HEK293 (cell line): Measurements from ENCODE around the gene SYNDIG1.

Experiments used
- CTCF ChIA-PET: fragments of 350-600 bp; formaldehyde crosslinking; extraction: SDS; loops from one replicate; lab custom pipeline; 2021; ENCODE audit warnings: antibody characterized with exemption; lab: Yijun Ruan, JAX
- POLR2A ChIA-PET: fragments of 300-600 bp; formaldehyde crosslinking; extraction: SDS; loops from one replicate; lab custom pipeline; 2020; ENCODE audit warnings: antibody characterized with exemption, inconsistent platforms; lab: Yijun Ruan, JAX
- H3K27ac ChIP-seq: fragments of 200-500 bp; sonication (Bioruptor generic); 2 replicates; pipeline ENCODE4 v1.5.1; 2014; ENCODE audit warnings: low read depth, low read length, control low read depth, inconsistent platforms; ENCODE audit errors: extremely low read depth
- H3K36me3 ChIP-seq, 2 experiments: fragments of 200-500 bp in 1 of 2; sonication (Bioruptor generic) in 1 of 2; 1 replicate in 1 of 2; 2 replicates in 1 of 2; pipeline ENCODE4 v1.5.1; 2014 to 2017; ENCODE audit warnings: inconsistent platforms in 2 of 2, low read length in 2 of 2; ENCODE audit not compliant: control insufficient read depth in 2 of 2, insufficient read depth in 1 of 2
- H3K4me1 ChIP-seq: fragments of 200-500 bp; sonication (Bioruptor generic); 2 replicates; pipeline ENCODE4 v1.5.1; 2014; ENCODE audit warnings: mild to moderate bottlenecking, low read length, inconsistent platforms; ENCODE audit not compliant: control insufficient read depth, insufficient read depth
- H3K4me3 ChIP-seq: 2 replicates; pipeline ENCODE4 v1.5.1; 2011; ENCODE audit warnings: low read depth, mild to moderate bottlenecking, control low read depth, low read length, moderate library complexity
- H3K9me3 ChIP-seq: fragments of 200-500 bp; sonication (Bioruptor generic); 2 replicates; pipeline ENCODE4 v1.5.1; 2014; ENCODE audit warnings: low read depth, low read length, inconsistent platforms; ENCODE audit not compliant: control insufficient read depth, insufficient read depth
- BCL11A ChIP-seq: fragments of 450-650 bp; formaldehyde crosslinking; IDR thresholded peaks from 2 replicates; pipeline ENCODE4 v1.5.1; 2016; ENCODE audit warnings: low read depth, missing biosample characterization, missing genetic modification characterization
- GFI1B ChIP-seq: fragments of 450-650 bp; formaldehyde crosslinking; IDR thresholded peaks from 2 replicates; pipeline ENCODE4 v1.5.1; 2016; ENCODE audit warnings: missing biosample characterization, missing genetic modification characterization
- KLF7 ChIP-seq: fragments of 450-650 bp; formaldehyde crosslinking; IDR thresholded peaks from 2 replicates; pipeline ENCODE4 v1.5.1; 2016; ENCODE audit warnings: missing biosample characterization, missing genetic modification characterization, borderline replicate concordance
- KLF9 ChIP-seq: fragments of 450-650 bp; formaldehyde crosslinking; IDR thresholded peaks from 2 replicates; pipeline ENCODE4 v1.5.1; 2016; ENCODE audit warnings: missing biosample characterization, missing genetic modification characterization, low read depth
- SCRT1 ChIP-seq: fragments of 450-650 bp; formaldehyde crosslinking; IDR thresholded peaks from 2 replicates; pipeline ENCODE4 v1.5.1; 2016; ENCODE audit warnings: missing biosample characterization, missing genetic modification characterization, borderline replicate concordance
- SCRT2 ChIP-seq: fragments of 450-650 bp; formaldehyde crosslinking; IDR thresholded peaks from 2 replicates; pipeline ENCODE4 v1.5.1; 2016; ENCODE audit warnings: missing biosample characterization, missing genetic modification characterization
- SP7 ChIP-seq: fragments of 450-650 bp; formaldehyde crosslinking; IDR thresholded peaks from 2 replicates; pipeline ENCODE4 v1.5.1; 2016; ENCODE audit warnings: missing biosample characterization, missing genetic modification characterization
- ZIC2 ChIP-seq: fragments of 450-650 bp; formaldehyde crosslinking; IDR thresholded peaks from 2 replicates; pipeline ENCODE4 v1.5.1; 2016; ENCODE audit warnings: missing biosample characterization, missing genetic modification characterization
- ZNF140 ChIP-seq: fragments of 450-650 bp; formaldehyde crosslinking; IDR thresholded peaks from 2 replicates; pipeline ENCODE4 v1.5.1; 2016; ENCODE audit warnings: missing biosample characterization, missing genetic modification characterization
- ZNF335 ChIP-seq: fragments of 450-650 bp; formaldehyde crosslinking; conservative IDR thresholded peaks from 2 replicates; pipeline ENCODE4 v1.5.1; 2016; ENCODE audit warnings: missing biosample characterization, missing genetic modification characterization
- ZNF423 ChIP-seq: fragments of 450-650 bp; formaldehyde crosslinking; IDR thresholded peaks from 2 replicates; pipeline ENCODE4 v1.5.1; 2016; ENCODE audit warnings: missing biosample characterization, missing genetic modification characterization
- ZNF670 ChIP-seq: fragments of 450-650 bp; formaldehyde crosslinking; IDR thresholded peaks from 2 replicates; pipeline ENCODE4 v1.5.1; 2016; ENCODE audit warnings: missing biosample characterization, missing genetic modification characterization, low read depth
- ZNF747 ChIP-seq: fragments of 450-650 bp; formaldehyde crosslinking; IDR thresholded peaks from 2 replicates; pipeline ENCODE4 v1.5.1; 2016; ENCODE audit warnings: missing biosample characterization, missing genetic modification characterization
- ZNF768 ChIP-seq: fragments of 450-650 bp; formaldehyde crosslinking; IDR thresholded peaks from 2 replicates; pipeline ENCODE4 v1.5.1; 2018; ENCODE audit warnings: missing biosample characterization, mild to moderate bottlenecking, missing genetic modification characterization
- ZNF792 ChIP-seq: fragments of 450-650 bp; formaldehyde crosslinking; IDR thresholded peaks from 2 replicates; pipeline ENCODE4 v1.5.1; 2016; ENCODE audit warnings: missing biosample characterization, missing genetic modification characterization
- ZXDB ChIP-seq: fragments of 450-650 bp; formaldehyde crosslinking; IDR thresholded peaks from 2 replicates; pipeline ENCODE4 v1.5.1; 2016; ENCODE audit warnings: missing biosample characterization, missing genetic modification characterization
- TF ChIP-seq, protein P1 (sequence below): fragments of 450-650 bp; formaldehyde crosslinking; IDR thresholded peaks from 2 replicates; pipeline ENCODE4 v1.5.1; 2016; ENCODE audit warnings: missing biosample characterization, missing genetic modification characterization
- TF ChIP-seq, protein P2 (sequence below): IDR thresholded peaks from 2 replicates; pipeline ENCODE4 v1.6.1; 2011; ENCODE audit warnings: mild to moderate bottlenecking, low read depth, low read length, borderline replicate concordance
- TF ChIP-seq, protein P3 (sequence below): fragments of 450-650 bp; formaldehyde crosslinking; IDR thresholded peaks from 2 replicates; pipeline ENCODE4 v1.5.1; 2016; ENCODE audit warnings: missing biosample characterization, missing genetic modification characterization
- TF ChIP-seq, protein P4 (sequence below): fragments of 450-650 bp; formaldehyde crosslinking; IDR thresholded peaks from 2 replicates; pipeline ENCODE4 v1.5.1; 2016; ENCODE audit warnings: missing biosample characterization, missing genetic modification characterization
- TF ChIP-seq, protein P5 (sequence below): fragments of 450-650 bp; formaldehyde crosslinking; IDR thresholded peaks from 2 replicates; pipeline ENCODE4 v1.5.1; 2016; ENCODE audit warnings: missing biosample characterization, missing genetic modification characterization
- TF ChIP-seq, protein P6 (sequence below): fragments of 450-650 bp; formaldehyde crosslinking; IDR thresholded peaks from 2 replicates; pipeline ENCODE4 v1.5.1; 2016; ENCODE audit warnings: missing biosample characterization, missing genetic modification characterization

SYNDIG1 gene

DNA sequence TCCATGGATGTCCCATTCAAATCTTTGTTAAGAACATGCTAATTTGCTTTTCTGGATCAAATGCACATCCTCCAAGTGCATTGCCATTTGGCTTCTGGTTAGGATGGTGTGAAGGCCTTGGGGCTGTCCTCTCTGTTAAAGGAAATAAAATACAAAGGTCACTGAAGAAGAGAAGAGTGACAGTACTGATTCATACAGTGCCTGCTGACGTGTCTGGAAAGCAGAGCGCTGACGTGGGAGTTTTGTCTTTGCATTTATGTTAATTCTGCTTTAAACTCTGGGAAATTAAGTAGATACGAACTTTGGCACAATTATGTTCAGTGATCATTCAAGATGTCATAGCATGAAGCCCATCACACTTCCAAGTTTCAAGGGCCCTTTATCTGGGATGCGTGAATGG, 33.2 kb downstream of the SYNDIG1 start:
- Histone ChIP-seq H3K4me1 (peaks cover 4% of the 10 kb centered on the region; the same call in 1 of the 2 replicates), H3K36me3 (no peaks in the 10 kb centered on the region), H3K4me3 (no peak overlapping the region), H3K9me3 (no peaks in the 10 kb centered on the region), H3K27ac (no peak overlapping the region)
- TF ChIP-seq ZIC2 (tag by site-specific recombination) (no peak), ZNF335 (tag by site-specific recombination) (no peak), ZNF747 (tag by site-specific recombination) (no peak), SP7 (tag by site-specific recombination) (no peak), KLF9 (tag by site-specific recombination) (no peak), ZNF140 (no peak)
- TF ChIP-seq, protein P1, sequence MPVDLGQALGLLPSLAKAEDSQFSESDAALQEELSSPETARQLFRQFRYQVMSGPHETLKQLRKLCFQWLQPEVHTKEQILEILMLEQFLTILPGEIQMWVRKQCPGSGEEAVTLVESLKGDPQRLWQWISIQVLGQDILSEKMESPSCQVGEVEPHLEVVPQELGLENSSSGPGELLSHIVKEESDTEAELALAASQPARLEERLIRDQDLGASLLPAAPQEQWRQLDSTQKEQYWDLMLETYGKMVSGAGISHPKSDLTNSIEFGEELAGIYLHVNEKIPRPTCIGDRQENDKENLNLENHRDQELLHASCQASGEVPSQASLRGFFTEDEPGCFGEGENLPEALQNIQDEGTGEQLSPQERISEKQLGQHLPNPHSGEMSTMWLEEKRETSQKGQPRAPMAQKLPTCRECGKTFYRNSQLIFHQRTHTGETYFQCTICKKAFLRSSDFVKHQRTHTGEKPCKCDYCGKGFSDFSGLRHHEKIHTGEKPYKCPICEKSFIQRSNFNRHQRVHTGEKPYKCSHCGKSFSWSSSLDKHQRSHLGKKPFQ (tag by site-specific recombination) = no peak
- TF ChIP-seq, protein P2, sequence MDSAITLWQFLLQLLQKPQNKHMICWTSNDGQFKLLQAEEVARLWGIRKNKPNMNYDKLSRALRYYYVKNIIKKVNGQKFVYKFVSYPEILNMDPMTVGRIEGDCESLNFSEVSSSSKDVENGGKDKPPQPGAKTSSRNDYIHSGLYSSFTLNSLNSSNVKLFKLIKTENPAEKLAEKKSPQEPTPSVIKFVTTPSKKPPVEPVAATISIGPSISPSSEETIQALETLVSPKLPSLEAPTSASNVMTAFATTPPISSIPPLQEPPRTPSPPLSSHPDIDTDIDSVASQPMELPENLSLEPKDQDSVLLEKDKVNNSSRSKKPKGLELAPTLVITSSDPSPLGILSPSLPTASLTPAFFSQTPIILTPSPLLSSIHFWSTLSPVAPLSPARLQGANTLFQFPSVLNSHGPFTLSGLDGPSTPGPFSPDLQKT = no peak
- TF ChIP-seq, protein P3, sequence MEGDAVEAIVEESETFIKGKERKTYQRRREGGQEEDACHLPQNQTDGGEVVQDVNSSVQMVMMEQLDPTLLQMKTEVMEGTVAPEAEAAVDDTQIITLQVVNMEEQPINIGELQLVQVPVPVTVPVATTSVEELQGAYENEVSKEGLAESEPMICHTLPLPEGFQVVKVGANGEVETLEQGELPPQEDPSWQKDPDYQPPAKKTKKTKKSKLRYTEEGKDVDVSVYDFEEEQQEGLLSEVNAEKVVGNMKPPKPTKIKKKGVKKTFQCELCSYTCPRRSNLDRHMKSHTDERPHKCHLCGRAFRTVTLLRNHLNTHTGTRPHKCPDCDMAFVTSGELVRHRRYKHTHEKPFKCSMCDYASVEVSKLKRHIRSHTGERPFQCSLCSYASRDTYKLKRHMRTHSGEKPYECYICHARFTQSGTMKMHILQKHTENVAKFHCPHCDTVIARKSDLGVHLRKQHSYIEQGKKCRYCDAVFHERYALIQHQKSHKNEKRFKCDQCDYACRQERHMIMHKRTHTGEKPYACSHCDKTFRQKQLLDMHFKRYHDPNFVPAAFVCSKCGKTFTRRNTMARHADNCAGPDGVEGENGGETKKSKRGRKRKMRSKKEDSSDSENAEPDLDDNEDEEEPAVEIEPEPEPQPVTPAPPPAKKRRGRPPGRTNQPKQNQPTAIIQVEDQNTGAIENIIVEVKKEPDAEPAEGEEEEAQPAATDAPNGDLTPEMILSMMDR (tag by site-specific recombination) = no peak
- TF ChIP-seq, protein P4, sequence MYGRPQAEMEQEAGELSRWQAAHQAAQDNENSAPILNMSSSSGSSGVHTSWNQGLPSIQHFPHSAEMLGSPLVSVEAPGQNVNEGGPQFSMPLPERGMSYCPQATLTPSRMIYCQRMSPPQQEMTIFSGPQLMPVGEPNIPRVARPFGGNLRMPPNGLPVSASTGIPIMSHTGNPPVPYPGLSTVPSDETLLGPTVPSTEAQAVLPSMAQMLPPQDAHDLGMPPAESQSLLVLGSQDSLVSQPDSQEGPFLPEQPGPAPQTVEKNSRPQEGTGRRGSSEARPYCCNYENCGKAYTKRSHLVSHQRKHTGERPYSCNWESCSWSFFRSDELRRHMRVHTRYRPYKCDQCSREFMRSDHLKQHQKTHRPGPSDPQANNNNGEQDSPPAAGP (tag by site-specific recombination) = no peak
- ChIA-PET POLR2A (no interaction called here), CTCF (no interaction called here)

DNA sequence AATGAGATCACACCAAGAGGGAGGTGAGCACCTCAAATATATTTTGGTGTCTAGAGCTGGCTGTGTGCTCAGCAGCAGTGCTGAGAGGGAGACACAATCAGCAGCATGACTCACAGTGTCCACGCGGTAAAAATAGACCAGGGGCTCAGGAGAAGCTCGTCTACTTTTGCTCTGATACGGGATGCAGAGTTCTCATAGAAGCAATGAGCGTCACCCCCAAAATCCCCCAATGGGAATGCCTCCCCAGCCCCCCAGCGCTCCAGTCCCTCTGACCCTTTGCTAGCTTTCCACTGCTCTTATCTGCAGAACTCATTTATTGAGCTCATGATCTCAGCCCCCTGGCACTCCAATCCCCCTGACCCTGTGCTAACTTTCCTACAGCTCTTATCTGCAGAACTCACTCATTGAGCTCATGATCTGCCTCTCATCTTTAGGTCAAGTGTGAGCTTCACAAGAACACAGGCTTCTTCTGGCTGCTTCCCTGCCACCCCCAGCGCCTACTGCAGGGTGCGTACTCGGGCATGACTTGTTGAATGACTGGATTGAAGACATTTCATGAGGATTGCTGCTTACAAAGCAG, 34.0 kb downstream of the SYNDIG1 start:
- CTCF ChIA-PET = interaction anchor here (0.6 to 0.8 kb wide), 2 partner anchors 33 to 282 kb away, joined by 4 read pairs; no protein-coding TSS in a partner anchor
- Histone ChIP-seq H3K27ac (no peak overlapping the region), H3K4me1 (no peaks in the 10 kb centered on the region), H3K4me3 (no peak overlapping the region), H3K9me3 (no peaks in the 10 kb centered on the region), H3K36me3 (no peaks in the 10 kb centered on the region)
- TF ChIP-seq ZNF423 (tag by site-specific recombination) = no peak
- TF ChIP-seq KLF9 (tag by site-specific recombination) = no peak
- TF ChIP-seq ZNF768 (tag by site-specific recombination) = no peak
- 0 out of 2 replicates have a peak, but pooled peaks have one; percentile 33 for TF ChIP-seq SCRT1 (tag by site-specific recombination)
- TF ChIP-seq ZNF792 = no peak
- TF ChIP-seq ZXDB (tag by site-specific recombination) = no peak
- TF ChIP-seq BCL11A (tag by site-specific recombination) = no peak
- TF ChIP-seq SCRT2 (tag by site-specific recombination) = peak; percentile 52
- TF ChIP-seq GFI1B (tag by site-specific recombination) = no peak
- TF ChIP-seq, protein P5, sequence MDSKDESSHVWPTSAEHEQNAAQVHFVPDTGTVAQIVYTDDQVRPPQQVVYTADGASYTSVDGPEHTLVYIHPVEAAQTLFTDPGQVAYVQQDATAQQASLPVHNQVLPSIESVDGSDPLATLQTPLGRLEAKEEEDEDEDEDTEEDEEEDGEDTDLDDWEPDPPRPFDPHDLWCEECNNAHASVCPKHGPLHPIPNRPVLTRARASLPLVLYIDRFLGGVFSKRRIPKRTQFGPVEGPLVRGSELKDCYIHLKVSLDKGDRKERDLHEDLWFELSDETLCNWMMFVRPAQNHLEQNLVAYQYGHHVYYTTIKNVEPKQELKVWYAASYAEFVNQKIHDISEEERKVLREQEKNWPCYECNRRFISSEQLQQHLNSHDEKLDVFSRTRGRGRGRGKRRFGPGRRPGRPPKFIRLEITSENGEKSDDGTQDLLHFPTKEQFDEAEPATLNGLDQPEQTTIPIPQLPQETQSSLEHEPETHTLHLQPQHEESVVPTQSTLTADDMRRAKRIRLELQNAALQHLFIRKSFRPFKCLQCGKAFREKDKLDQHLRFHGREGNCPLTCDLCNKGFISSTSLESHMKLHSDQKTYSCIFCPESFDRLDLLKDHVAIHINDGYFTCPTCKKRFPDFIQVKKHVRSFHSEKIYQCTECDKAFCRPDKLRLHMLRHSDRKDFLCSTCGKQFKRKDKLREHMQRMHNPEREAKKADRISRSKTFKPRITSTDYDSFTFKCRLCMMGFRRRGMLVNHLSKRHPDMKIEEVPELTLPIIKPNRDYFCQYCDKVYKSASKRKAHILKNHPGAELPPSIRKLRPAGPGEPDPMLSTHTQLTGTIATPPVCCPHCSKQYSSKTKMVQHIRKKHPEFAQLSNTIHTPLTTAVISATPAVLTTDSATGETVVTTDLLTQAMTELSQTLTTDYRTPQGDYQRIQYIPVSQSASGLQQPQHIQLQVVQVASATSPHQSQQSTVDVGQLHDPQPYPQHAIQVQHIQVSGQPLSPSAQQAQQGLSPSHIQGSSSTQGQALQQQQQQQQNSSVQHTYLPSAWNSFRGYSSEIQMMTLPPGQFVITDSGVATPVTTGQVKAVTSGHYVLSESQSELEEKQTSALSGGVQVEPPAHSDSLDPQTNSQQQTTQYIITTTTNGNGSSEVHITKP (tag by site-specific recombination) = no peak
- no peak for TF ChIP-seq ZNF670
- TF ChIP-seq, protein P6, sequence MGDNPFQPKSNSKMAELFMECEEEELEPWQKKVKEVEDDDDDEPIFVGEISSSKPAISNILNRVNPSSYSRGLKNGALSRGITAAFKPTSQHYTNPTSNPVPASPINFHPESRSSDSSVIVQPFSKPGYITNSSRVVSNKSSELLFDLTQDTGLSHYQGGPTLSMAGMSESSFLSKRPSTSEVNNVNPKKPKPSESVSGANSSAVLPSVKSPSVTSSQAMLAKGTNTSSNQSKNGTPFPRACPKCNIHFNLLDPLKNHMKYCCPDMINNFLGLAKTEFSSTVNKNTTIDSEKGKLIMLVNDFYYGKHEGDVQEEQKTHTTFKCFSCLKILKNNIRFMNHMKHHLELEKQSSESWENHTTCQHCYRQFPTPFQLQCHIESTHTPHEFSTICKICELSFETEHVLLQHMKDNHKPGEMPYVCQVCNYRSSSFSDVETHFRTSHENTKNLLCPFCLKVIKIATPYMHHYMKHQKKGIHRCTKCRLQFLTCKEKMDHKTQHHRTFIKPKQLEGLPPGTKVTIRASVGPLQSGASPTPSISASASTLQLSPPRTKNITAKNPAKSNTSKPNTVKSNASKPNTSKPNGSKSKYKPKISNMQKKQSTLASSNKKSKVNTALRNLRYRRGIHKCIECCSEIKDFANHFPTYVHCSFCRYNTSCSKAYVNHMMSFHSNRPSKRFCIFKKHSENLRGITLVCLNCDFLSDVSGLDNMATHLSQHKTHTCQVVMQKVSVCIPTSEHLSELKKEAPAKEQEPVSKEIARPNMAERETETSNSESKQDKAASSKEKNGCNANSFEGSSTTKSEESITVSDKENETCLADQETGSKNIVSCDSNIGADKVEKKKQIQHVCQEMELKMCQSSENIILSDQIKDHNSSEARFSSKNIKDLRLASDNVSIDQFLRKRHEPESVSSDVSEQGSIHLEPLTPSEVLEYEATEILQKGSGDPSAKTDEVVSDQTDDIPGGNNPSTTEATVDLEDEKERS (tag by site-specific recombination) = no peak
- TF ChIP-seq KLF7 (tag by site-specific recombination) = no peak
- POLR2A ChIA-PET = no interaction called here
